H1 (cell line): Measurements from ENCODE around the gene SLC37A1.

Source experiments
- MAX ChIP-seq: IDR thresholded peaks from 2 replicates; pipeline ENCODE4 v1.6.1; 2012; ENCODE audit warnings: inconsistent platforms
- POLR2A ChIP-seq, 2 experiments: IDR thresholded peaks; 1 replicate in 1 of 2; 2 replicates in 1 of 2; pipeline ENCODE4 v1.6.1; 2011; ENCODE audit warnings: low read depth in 2 of 2, low read length in 2 of 2, mild to moderate bottlenecking in 2 of 2; ENCODE audit errors: control extremely low read depth in 1 of 2

GRCh38 chr21:42539342-42539741 lies 25.7 kb downstream of the SLC37A1 start:
- TF ChIP-seq MAX (no peak), POLR2A (IDR thresholded peaks at IDR 0.05; ENCODE audit: control extremely low read depth in 1 of 2, low read depth in 2 of 2, low read length in 2 of 2) (no peak)
